ENCODE data around the gene EEF1A2. TPM values are rescaled to one million over a fixed set of nuclear protein-coding genes. Genes with fewer than 3 reads are reported as not detected.

EEF1A2 gene
- polyA plus RNA-seq (ENCODE audit: insufficient read length in 4 of 4), result 1 to 10 TPM in 3 of 4 donors, under 1 TPM in 1; 0.97 to 2.5 (median 2.0) TPM

- no peak for DNase-seq (ENCODE audit: low read depth in 4 of 4, low spot score in 3 of 4)
Measured at GRCh38 chr20:63498960-63499337, at the start of gene EEF1A2. EEF1A2 (minus strand) TSS chr20:63499083; CDS start chr20:63497763, 1,320 bp downstream.

- DNase-seq (ENCODE audit: low read depth in 4 of 4, low spot score in 3 of 4), result no peak
Measured at GRCh38 chr20:63548542-63548941, 49.7 kb upstream of the EEF1A2 start.

GRCh38 chr20:63547725-63548480, 49.0 kb upstream of the EEF1A2 start, which contains the start of gene SRMS:
SRMS (minus strand) TSS chr20:63547749; CDS start chr20:63547463, 286 bp downstream.
- DNase-seq (ENCODE audit: low read depth in 4 of 4, low spot score in 3 of 4), result no peak

GRCh38 chr20:63546956-63547724, 48.3 kb upstream of the EEF1A2 start:
- DNase-seq (ENCODE audit: low read depth in 4 of 4, low spot score in 3 of 4), result no peak

- DNase-seq (ENCODE audit: low read depth in 4 of 4, low spot score in 3 of 4), result no peak
Measured at GRCh38 chr20:63546256-63546955, 47.5 kb upstream of the EEF1A2 start.

GRCh38 chr20:63545814-63546213, 46.9 kb upstream of the EEF1A2 start:
- DNase-seq (ENCODE audit: low read depth in 4 of 4, low spot score in 3 of 4), result no peak

GRCh38 chr20:63544958-63545516, 46.2 kb upstream of the EEF1A2 start:
- DNase-seq (ENCODE audit: low read depth in 4 of 4, low spot score in 3 of 4), result no peak

- DNase-seq (ENCODE audit: low read depth in 4 of 4, low spot score in 3 of 4), result no peak
Measured at GRCh38 chr20:63544241-63544957, 45.5 kb upstream of the EEF1A2 start.

- DNase-seq (ENCODE audit: low read depth in 4 of 4, low spot score in 3 of 4), result no peak
Measured at GRCh38 chr20:63543733-63544132, 44.9 kb upstream of the EEF1A2 start.

GRCh38 chr20:63543131-63543530, 44.2 kb upstream of the EEF1A2 start:
- no peak for DNase-seq (ENCODE audit: low read depth in 4 of 4, low spot score in 3 of 4)

- no peak for DNase-seq (ENCODE audit: low read depth in 4 of 4, low spot score in 3 of 4)
Measured at GRCh38 chr20:63542696-63543095, 43.8 kb upstream of the EEF1A2 start.

- no peak for DNase-seq (ENCODE audit: low read depth in 4 of 4, low spot score in 3 of 4)
Measured at GRCh38 chr20:63542031-63542559, 43.2 kb upstream of the EEF1A2 start.

- DNase-seq (ENCODE audit: low read depth in 4 of 4, low spot score in 3 of 4), result no peak
Measured at GRCh38 chr20:63541371-63541770, 42.5 kb upstream of the EEF1A2 start.

GRCh38 chr20:63540417-63541186, 41.7 kb upstream of the EEF1A2 start:
- DNase-seq (ENCODE audit: low read depth in 4 of 4, low spot score in 3 of 4), result no peak

- no peak for DNase-seq (ENCODE audit: low read depth in 4 of 4, low spot score in 3 of 4)
Measured at GRCh38 chr20:63539441-63540370, 40.8 kb upstream of the EEF1A2 start.

GRCh38 chr20:63539092-63539430, 40.2 kb upstream of the EEF1A2 start:
- no peak for DNase-seq (ENCODE audit: low read depth in 4 of 4, low spot score in 3 of 4)

GRCh38 chr20:63538204-63539091, 39.6 kb upstream of the EEF1A2 start:
- no peak for DNase-seq (ENCODE audit: low read depth in 4 of 4, low spot score in 3 of 4)

Data from left renal pelvis (tissue), 4 donors.